HG03575 (cell line): ENCODE data around the gene RGS13.

Source experiments
- ATAC-seq: cut with Tn5 transposase; IDR thresholded peaks from one replicate; pipeline ENCODE4 v1.9.1; 2021; ENCODE audit not compliant: unreplicated experiment, insufficient number of reproducible peaks, low FRiP score; ENCODE audit errors: extremely low read depth

Gene RGS13

GRCh38 chr1:192635939-192636338 is at the start of gene RGS13:
Gene RGS13 (plus strand): TSS chr1:192636147. CDS start chr1:192644335, 8,188 bp downstream.
- no peak for ATAC-seq

GRCh38 chr1:192587386-192588266 is 48.3 kb upstream of the RGS13 start:
- ATAC-seq: no peak

GRCh38 chr1:192588546-192588945 is 47.4 kb upstream of the RGS13 start:
- no peak for ATAC-seq

GRCh38 chr1:192589813-192590212 is 46.1 kb upstream of the RGS13 start:
- ATAC-seq: no peak

GRCh38 chr1:192592517-192592916 is 43.4 kb upstream of the RGS13 start:
- no peak for ATAC-seq

- no peak for ATAC-seq
Observed at GRCh38 chr1:192592981-192593708, 42.8 kb upstream of the RGS13 start.

GRCh38 chr1:192595299-192595698 is 40.6 kb upstream of the RGS13 start:
- no peak for ATAC-seq

GRCh38 chr1:192598589-192598988 is 37.4 kb upstream of the RGS13 start:
- ATAC-seq: no peak

GRCh38 chr1:192600275-192600674 is 35.7 kb upstream of the RGS13 start:
- ATAC-seq: no peak

GRCh38 chr1:192601143-192601542 is 34.8 kb upstream of the RGS13 start:
- ATAC-seq: peak; percentile 40

GRCh38 chr1:192601567-192601966 is 34.4 kb upstream of the RGS13 start:
- no peak for ATAC-seq

GRCh38 chr1:192602757-192603156 is 33.2 kb upstream of the RGS13 start:
- no peak for ATAC-seq

GRCh38 chr1:192603218-192603787 is 32.6 kb upstream of the RGS13 start:
- no peak for ATAC-seq

GRCh38 chr1:192604979-192605620 is 30.8 kb upstream of the RGS13 start:
- peak; percentile 17 for ATAC-seq

- ATAC-seq: no peak
Observed at GRCh38 chr1:192608671-192609070, 27.3 kb upstream of the RGS13 start.

- peak; percentile 97 for ATAC-seq
Observed at GRCh38 chr1:192609110-192610079, 26.6 kb upstream of the RGS13 start.

- ATAC-seq: no peak
Observed at GRCh38 chr1:192610112-192610889, 25.6 kb upstream of the RGS13 start.

GRCh38 chr1:192615055-192615454 is 20.9 kb upstream of the RGS13 start:
- no peak for ATAC-seq
